Cerebellar cortex (tissue), 1 donor: ENCODE data around the gene CNGA2.
"Not testable (repeated sequence)": the region's sequence is repeated elsewhere in the genome, so short reads cannot be mapped to it uniquely, and the experiment has no call there.

Source experiments
- DNase-seq: peaks from one replicate; pipeline ENCODE4 v3.0.0-alpha.2; 2015; ENCODE audit warnings: low spot score

Gene CNGA2

GRCh38 chrX:151734446-151734845 lies at the start of gene CNGA2:
Gene CNGA2, plus strand, starts transcription at chrX:151734746. Its CDS starts 3,738 bp downstream, at chrX:151738484.
- no peak for DNase-seq

DNA sequence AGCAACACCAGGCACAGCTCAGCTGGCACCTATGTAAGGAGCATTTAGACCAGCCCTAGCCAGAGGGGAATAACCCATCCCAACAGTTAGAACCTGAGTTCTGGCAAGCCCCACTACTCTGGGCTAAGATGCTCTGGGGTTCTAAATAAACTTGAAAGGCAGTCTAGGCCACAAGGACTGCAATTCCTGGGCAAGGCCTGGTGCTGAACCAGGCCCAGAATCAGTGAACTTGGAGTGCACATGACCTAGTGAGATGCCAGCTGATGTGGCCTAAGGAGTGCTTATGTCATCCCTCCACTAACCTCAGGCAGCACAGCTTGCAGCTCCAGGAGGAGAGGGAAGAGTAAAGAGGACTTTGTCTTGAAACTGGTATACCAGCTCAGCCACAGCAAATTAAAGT lies 46.9 kb upstream of the CNGA2 start:
- DNase-seq: no peak

- DNase-seq: no peak
Measured at GRCh38 chrX:151688695-151689094, 45.9 kb upstream of the CNGA2 start.

DNA sequence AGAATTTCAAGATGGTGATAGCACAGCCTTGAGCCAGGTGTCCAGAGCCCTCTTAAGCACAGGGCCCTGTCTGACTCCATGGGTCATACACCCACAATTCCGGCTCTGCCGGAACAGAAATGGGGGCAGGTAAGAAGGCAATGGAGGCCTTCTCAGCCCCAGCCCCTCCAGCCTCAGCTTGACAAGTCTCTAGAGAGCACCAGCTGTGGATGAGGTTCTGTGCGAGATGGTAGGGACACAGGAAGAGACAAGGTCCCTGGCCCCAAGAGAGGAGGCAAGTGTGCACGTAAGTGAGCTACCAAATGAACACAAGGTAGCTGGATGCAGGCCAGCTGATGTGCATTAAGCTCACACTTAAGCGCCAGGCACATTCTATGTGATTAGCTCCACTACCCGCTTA lies 41.7 kb upstream of the CNGA2 start:
- DNase-seq: no peak

GRCh38 chrX:151694121-151694520 lies 40.4 kb upstream of the CNGA2 start:
- DNase-seq: no peak

- no peak for DNase-seq
Measured at GRCh38 chrX:151694661-151695582, 39.6 kb upstream of the CNGA2 start, which contains the start of gene PRRG3. Gene PRRG3, plus strand, starts transcription at chrX:151695458. Its CDS starts 3,357 bp downstream, at chrX:151698815.

- DNase-seq: no peak
Measured at GRCh38 chrX:151695583-151696340, 38.8 kb upstream of the CNGA2 start.

DNA sequence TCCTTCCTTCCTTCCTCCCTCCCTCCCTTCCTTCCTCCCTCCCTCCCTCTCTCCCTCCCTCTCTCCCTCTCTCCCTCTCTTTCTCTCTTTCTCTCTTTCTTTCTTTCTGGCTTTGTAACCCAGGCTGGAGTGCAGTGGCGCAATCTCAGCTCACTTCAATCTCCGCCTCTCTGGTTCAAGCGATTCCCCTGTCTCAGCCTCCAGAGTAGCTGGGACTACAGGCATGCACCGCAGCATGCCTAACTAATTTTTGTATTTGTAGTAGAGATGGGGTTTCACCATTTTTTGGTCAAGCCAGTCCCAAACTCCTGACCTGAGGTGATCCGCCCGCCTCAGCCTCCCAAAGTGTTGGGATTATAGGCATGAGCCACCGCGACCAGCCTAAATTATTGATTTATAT lies 37.5 kb upstream of the CNGA2 start:
- not testable (repeated sequence) for DNase-seq

DNA sequence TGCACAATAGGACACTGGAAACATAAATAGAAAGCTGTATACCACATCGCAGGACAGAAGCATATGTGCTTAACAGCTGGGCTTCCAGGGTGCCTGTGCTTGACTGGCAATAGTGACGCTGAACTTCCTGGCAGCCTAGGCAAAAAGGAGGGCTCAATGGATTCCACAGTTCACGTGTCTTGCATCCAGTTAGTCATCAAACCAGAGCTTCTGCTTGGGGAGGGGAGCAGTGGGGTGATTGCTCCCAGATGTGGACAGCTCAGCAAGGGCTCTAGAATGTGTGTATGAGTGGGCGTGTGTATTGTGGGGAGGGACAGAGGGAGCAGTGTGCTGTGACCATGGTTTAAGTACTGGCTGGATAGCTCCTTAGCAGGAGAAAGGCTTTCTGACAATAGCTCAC lies 37.0 kb upstream of the CNGA2 start:
- no peak for DNase-seq

DNA sequence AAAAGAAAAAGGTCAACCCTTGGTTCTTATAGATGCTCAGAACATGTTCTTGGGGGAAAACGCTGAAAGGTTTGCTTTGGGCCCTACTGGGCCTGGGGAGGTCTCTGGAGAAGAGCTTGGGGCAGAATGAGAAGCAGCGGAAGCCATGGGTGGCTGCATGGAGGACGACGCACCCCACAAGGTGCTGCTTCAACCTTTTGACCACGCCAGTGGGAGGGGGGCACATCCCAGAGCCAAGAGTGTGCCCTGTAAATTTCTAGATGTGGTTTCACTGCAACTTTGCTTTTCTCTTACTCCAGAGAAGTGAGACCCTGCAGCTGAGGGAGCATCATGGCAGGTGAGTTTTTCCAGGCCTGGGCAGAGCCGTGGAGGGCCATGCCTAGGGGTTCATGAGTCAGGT lies 36.1 kb upstream of the CNGA2 start:
- DNase-seq: no peak

GRCh38 chrX:151699746-151700145 lies 34.8 kb upstream of the CNGA2 start:
- no peak for DNase-seq

GRCh38 chrX:151700581-151700980 lies 34.0 kb upstream of the CNGA2 start:
- no peak for DNase-seq

- DNase-seq: no peak
Measured at GRCh38 chrX:151701071-151701470, 33.5 kb upstream of the CNGA2 start.

DNA sequence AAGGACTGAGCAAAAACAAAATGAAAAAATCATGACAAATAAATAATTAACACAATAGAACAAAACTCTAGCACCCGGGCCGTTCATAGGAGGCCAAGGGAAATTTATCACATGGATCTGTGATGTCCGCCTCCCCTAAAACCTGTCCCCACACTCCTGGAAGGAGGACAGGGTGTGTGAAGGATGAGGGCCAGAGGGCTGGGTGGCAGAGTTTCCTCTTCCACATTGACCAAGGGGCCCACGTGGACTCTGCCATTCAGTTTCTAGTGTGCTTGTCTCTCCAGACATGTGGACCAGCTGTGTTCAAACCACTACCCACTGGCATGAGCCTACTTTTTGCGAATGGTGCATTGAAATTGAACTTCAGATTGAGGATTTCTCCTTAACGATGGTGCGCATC lies 33.0 kb upstream of the CNGA2 start:
- DNase-seq: no peak

GRCh38 chrX:151702026-151702714 lies 32.4 kb upstream of the CNGA2 start:
- DNase-seq: no peak

DNA sequence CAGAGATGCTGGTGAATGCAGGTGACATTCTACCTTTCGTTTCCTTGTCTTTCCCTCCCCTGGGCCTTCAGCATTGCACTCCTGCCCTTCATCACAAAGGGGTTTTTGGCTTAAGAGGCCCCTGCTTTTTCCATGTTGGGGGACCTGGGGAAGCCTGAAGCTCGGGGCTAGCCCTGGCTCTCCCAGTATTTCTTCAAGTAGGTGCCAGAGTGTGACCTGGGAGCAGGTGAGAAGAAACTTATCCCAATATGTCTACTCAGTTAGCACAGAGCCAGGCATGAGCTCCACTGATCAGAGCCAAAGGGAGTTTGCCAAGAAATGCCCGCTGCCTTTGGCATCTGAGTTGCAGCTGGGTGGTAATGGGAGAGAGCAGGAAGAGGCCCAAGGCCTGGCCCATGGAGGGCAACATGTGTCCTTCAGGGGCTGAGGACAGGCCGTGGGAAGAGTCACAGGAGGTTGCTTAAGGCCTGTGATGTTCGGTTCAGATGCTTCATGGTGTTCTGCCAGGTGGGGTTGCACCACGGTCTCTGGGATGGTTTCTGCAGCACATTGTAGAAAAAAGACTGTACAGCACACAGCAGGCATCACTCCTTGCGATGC lies 31.7 kb upstream of the CNGA2 start:
- DNase-seq: no peak

GRCh38 chrX:151703487-151703886 lies 31.1 kb upstream of the CNGA2 start:
- no peak for DNase-seq

GRCh38 chrX:151704041-151704663 lies 30.4 kb upstream of the CNGA2 start:
- DNase-seq: no peak

DNA sequence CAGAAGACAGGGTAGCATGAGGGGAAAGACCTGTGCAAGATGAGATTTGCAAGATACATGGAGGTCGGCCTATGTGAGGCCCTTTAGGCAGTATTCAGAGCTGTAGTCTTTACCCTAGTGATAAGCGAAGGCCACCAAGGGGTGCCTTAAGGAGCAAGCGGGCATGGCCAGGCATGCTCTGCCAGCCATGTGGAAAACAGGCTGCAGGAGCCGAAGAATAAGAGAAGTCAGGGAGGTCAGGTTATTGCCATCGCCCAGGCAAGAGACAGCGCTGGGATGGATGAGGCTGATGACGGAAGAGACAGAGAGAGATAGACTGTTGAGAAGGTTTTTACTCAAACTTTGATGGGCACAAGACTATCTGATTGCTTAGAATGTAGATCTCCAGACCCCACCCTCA lies 25.7 kb upstream of the CNGA2 start:
- DNase-seq: no peak

DNA sequence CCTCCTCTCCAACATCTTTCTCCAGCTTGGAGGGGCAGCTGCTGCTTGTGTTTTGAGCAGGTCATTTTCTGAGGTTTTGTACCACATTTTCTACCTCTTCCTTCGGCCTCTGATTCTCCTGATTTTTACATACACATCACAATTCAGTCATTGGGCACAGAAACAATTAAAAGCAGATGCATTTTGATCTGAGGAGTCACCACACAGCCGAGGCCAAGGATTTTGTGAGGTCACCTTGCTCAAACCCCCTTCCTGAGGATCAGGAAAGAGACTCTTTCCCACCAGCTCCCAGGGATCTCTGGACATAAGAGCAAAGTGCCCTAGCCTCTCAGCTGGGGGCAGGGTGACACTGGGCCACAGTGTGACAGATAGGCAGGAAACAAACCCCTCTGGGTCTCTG lies 24.1 kb upstream of the CNGA2 start:
- no peak for DNase-seq

DNA sequence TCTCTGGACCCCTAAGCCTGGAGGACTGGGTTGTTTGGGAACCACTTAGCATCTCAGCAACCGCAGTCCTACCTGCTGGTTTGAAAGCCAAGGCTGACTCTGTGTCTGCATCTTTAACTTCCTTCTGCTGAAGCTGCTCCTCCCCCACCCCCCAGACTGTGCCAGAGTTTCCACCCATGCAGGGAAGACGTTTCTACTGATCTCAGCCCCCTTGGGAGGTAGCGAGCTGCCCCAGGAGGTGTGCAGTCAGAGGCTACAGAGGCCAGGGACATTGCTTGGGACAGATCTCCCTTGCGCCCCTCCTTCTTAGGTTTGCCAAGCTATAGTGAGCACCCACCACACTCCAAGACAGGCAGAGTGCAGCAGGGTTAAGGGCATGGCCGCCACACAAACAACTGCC lies 23.4 kb upstream of the CNGA2 start:
- DNase-seq: no peak

DNA sequence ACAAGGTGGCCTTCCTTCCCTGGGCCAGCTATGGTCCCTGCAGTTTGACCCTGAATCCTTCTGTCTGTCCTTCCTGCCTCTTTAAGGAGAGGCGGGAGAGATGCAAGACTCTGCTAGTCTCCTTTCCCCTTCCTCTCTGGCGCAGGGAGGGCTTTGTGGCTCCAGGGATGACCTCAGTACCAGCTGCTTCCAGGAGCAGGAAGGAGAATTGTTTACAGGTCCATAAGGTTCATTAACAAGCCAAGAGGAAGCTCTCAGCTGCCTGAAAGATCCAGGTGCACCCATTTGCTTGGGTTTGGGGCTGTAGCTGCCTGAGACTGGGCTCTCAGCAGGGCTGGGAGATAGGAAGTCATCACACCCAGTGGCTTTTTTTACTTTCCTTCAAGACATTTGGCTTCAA lies 22.8 kb upstream of the CNGA2 start:
- no peak for DNase-seq
